Upper lobe of left lung (tissue), 6 donors: ENCODE results near the gene THRA. TPM values are rescaled to one million over a fixed set of nuclear protein-coding genes. Genes with fewer than 3 reads are reported as not detected.

Source experiments
- ATAC-seq, 2 donors: fragments of 200-7000 bp; cut with Tn5 transposase; one replicate each; pipeline ENCODE4 v1.9.1; 2022; ENCODE audit warnings: mild to moderate bottlenecking in 2 of 2, moderate library complexity in 2 of 2; ENCODE audit not compliant: low FRiP score in 2 of 2
- DNase-seq, 2 donors: peaks; one replicate each; pipeline ENCODE4 v3.0.0-alpha.2; 2019 to 2020
- H3K27ac ChIP-seq, 4 donors: fragments of 200-600 bp; sonication (generic); one replicate each; pipeline ENCODE4 v1.5.1; 2016 to 2019
- H3K27me3 ChIP-seq, 4 donors: fragments of 200-600 bp; sonication (generic); one replicate each; pipeline ENCODE4 v1.5.1; 2017 to 2019
- H3K36me3 ChIP-seq, 4 donors: fragments of 200-600 bp; sonication (generic); one replicate each; pipeline ENCODE4 v1.5.1; 2016 to 2019
- H3K4me1 ChIP-seq, 4 donors: fragments of 200-600 bp; sonication (generic); one replicate each; pipeline ENCODE4 v1.5.1; 2018 to 2019
- H3K4me3 ChIP-seq, 4 donors: fragments of 200-600 bp; sonication (generic); one replicate each; pipeline ENCODE4 v1.5.1; 2017 to 2019; ENCODE audit warnings: mild to moderate bottlenecking in 2 of 4, moderate library complexity in 1 of 4
- H3K9me3 ChIP-seq, 4 donors: fragments of 200-600 bp; sonication (generic); one replicate each; pipeline ENCODE4 v1.5.1; 2018 to 2019
- EP300 ChIP-seq, 4 donors: sonication (generic); formaldehyde crosslinking; IDR thresholded peaks; one replicate each; pipeline ENCODE4 v1.5.1; 2017; ENCODE audit warnings: antibody characterized with exemption in 4 of 4, control low read depth in 2 of 4
- POLR2A ChIP-seq, 4 donors: fragments of 450-650 bp; IDR thresholded peaks; one replicate each; pipeline ENCODE4 v1.5.1; 2016 to 2017; ENCODE audit warnings: antibody characterized with exemption in 4 of 4, mild to moderate bottlenecking in 2 of 4
- POLR2AphosphoS5 ChIP-seq, 2 donors: sonication (generic); formaldehyde crosslinking; IDR thresholded peaks; one replicate each; pipeline ENCODE4 v1.5.1; 2017; ENCODE audit warnings: antibody characterized with exemption in 2 of 2
- WGBS, 2 donors: methylation state at CpG; one replicate each; pipeline ENCODE4 v1.1.5; 2017 to 2018; 5-methylcytosine and 5-hydroxymethylcytosine counted together
- total RNA-seq, 6 donors: library from RNA; depleted of rRNA in 4 of 6; stranded (reverse); fragments of >200 nt in 4 of 6; gene quantifications; one replicate each; pipeline versions ENCODE4 v1.1.0 to v1.2.1, GENCODE V29; 2016 to 2021
- TF ChIP-seq, protein P1 (sequence below), 6 experiments: fragments of 450-650 bp in 4 of 6; fragments of 200-600 bp in 2 of 6; sonication (generic) in 2 of 6; IDR thresholded peaks; one replicate each; pipeline ENCODE4 v1.5.1; 2016 to 2019; ENCODE audit warnings: antibody characterized with exemption in 6 of 6
- donor health status: DM: no; HTN: no; CAD: no; lungs with moderate emphysema.
- donor health status: DM: no; HTN: yes; CAD: no; lungs with severe emphysema.

THRA gene
- total RNA-seq, 6 donors from 2014 or later, result 31.0 to 55.3 (median 49.9) TPM

DNA sequence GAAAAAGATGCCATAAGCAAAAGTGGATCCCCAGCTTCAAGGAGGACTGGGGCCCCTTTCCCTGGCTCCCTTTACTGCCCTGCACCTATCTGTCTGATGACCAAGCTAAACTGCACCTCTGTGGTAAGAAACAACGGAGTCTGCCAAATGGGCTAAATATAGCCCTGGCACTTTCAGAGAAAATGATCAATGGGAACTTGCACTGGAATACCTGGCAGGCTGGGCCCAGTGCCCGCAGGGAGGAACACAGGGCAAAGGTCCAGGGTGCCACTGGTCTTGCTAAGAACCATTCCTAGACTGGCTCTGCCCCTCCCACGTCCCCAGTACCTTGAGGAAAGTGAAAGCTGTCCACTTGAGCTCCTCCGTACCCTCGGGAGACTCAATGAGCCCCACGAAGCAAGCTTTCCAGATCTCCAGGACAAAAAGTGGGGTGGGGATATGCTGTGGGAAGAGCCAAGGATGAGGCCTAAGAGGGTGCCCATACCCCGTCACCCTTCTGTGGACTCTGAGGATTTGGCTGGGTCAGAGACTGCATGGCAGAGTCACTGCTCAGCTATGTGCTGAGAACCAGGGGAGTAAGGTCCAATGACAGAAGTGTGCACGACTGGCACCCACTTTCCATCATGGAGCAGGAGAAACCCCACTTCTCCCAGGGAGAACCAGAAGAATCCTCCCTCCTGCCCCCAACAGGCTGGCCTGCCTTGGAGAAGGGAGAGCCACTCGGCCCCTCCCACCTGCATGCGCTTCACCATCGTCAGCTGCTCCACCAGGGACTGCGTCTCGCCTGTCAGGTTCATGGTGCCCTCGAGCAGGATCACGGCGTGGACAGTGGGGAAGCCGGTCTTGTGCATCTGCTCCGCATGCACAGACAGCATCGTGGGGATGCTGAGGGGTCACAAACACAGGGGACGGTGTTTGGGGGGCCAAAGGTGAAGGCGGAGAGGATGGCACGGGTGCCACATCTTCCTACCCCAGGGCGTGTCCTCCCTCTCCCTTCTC, 30.1 kb upstream of the THRA start:
- TF ChIP-seq, protein P1, sequence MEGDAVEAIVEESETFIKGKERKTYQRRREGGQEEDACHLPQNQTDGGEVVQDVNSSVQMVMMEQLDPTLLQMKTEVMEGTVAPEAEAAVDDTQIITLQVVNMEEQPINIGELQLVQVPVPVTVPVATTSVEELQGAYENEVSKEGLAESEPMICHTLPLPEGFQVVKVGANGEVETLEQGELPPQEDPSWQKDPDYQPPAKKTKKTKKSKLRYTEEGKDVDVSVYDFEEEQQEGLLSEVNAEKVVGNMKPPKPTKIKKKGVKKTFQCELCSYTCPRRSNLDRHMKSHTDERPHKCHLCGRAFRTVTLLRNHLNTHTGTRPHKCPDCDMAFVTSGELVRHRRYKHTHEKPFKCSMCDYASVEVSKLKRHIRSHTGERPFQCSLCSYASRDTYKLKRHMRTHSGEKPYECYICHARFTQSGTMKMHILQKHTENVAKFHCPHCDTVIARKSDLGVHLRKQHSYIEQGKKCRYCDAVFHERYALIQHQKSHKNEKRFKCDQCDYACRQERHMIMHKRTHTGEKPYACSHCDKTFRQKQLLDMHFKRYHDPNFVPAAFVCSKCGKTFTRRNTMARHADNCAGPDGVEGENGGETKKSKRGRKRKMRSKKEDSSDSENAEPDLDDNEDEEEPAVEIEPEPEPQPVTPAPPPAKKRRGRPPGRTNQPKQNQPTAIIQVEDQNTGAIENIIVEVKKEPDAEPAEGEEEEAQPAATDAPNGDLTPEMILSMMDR (IDR thresholded peaks at IDR 0.05), result no peak
- TF ChIP-seq POLR2AphosphoS5 (IDR thresholded peaks at IDR 0.05), result no peak
- no peak for TF ChIP-seq EP300 (IDR thresholded peaks at IDR 0.05)
- TF ChIP-seq POLR2A (IDR thresholded peaks at IDR 0.05), result no peak
- H3K9me3 ChIP-seq, result no peaks in the 10 kb centered on the region
- no peaks in the 10 kb centered on the region for H3K27me3 ChIP-seq
- peak in 1 of 2 donors; percentile 26 for ATAC-seq
- no peaks in the 10 kb centered on the region for H3K4me1 ChIP-seq
- no peak overlapping the region for H3K4me3 ChIP-seq
- DNase-seq, result no peak
- H3K36me3 ChIP-seq, result peaks cover 27 to 86% (median 71%) of the 10 kb centered on the region in 4 donors
- WGBS, 2 donors, result 87 to 93% methylated on average over 17 to 23 of the region's 23 CpGs
- no peak overlapping the region for H3K27ac ChIP-seq

DNA sequence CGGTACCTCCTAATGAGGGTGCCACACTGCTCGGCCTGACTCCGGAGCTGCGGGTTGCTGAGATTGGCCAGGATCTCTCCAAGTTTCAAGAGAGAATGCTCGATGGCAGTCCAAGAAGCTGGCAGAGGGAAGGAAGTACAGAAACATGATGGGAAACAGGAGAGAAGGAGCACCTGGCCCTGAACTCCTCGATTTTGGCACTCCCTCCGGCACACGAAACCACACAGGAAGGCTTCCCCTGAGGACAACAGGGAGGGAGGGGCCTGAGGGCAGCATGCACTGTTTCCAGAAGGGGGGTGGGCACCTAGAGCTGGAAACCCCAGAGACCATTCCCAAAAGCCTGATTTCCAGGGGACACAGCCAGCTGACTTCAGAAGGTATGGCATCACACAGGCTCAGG, 29.4 kb upstream of the THRA start:
- peaks cover 27 to 79% (median 66%) of the 10 kb centered on the region in 4 donors for H3K36me3 ChIP-seq
- no peak for DNase-seq
- no peaks in the 10 kb centered on the region for H3K27me3 ChIP-seq
- no peaks in the 10 kb centered on the region for H3K9me3 ChIP-seq
- TF ChIP-seq EP300 (IDR thresholded peaks at IDR 0.05) (no peak), POLR2A (IDR thresholded peaks at IDR 0.05) (no peak), POLR2AphosphoS5 (IDR thresholded peaks at IDR 0.05) (no peak)
- TF ChIP-seq, protein P1 (IDR thresholded peaks at IDR 0.05), result no peak
- H3K4me3 ChIP-seq, result no peak overlapping the region
- ATAC-seq, result no peak
- H3K27ac ChIP-seq, result no peak overlapping the region
- 92 to 97% methylated on average over 5 to 8 of the region's 8 CpGs for WGBS, 2 donors
- peaks cover 2 to 4% (median 2%) of the 10 kb centered on the region in 4 donors for H3K4me1 ChIP-seq

DNA sequence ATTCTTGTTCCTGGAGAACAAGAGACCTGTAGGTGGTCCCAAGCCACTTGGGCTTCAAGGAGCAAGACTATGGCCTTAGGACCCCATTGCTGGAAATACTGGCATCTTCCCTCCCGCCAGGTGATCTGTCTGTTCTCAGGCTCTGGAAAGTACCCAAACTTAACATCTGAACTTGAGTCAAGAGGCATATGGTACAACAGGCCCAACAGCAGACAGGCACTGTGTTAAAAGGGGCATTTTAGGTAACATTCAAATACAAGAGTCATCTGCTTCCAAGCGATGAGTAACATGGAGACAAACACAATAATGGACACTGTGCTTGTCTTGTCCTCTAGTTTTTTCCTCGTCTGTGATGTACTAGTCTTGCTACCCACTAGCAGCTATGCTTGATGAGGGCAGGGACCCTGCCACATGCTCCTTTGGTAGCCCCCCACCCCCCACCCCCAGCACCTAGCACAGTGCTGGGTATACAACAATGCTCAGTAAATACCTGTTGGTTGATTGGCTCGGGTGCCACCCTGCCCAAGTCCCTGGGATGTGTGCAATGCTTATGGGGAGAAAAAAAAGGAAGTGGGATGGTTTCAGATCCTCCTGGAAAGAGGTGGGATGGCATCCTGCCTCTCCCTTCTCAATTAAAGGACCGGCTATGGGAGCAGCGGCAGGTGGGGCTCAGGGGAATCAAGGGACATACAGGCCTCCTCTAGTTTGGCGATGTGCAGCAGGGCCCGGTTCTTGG, 28.2 kb upstream of the THRA start:
- DNase-seq (no peak), ATAC-seq (no peak)
- H3K4me3 ChIP-seq, result no peak overlapping the region
- no peak for TF ChIP-seq EP300 (IDR thresholded peaks at IDR 0.05)
- no peak for TF ChIP-seq POLR2AphosphoS5 (IDR thresholded peaks at IDR 0.05)
- TF ChIP-seq POLR2A (IDR thresholded peaks at IDR 0.05), result no peak
- TF ChIP-seq, protein P1 (IDR thresholded peaks at IDR 0.05), result no peak
- no peaks in the 10 kb centered on the region for H3K27me3 ChIP-seq
- WGBS, 2 donors, result 75 to 85% methylated on average over 8 of the region's 8 CpGs
- H3K4me1 ChIP-seq, result peaks cover 12 to 14% (median 13%) of the 10 kb centered on the region in 4 donors
- peaks cover 20 to 67% (median 53%) of the 10 kb centered on the region in 4 donors for H3K36me3 ChIP-seq
- no peaks in the 10 kb centered on the region for H3K9me3 ChIP-seq
- no peak overlapping the region for H3K27ac ChIP-seq

DNA sequence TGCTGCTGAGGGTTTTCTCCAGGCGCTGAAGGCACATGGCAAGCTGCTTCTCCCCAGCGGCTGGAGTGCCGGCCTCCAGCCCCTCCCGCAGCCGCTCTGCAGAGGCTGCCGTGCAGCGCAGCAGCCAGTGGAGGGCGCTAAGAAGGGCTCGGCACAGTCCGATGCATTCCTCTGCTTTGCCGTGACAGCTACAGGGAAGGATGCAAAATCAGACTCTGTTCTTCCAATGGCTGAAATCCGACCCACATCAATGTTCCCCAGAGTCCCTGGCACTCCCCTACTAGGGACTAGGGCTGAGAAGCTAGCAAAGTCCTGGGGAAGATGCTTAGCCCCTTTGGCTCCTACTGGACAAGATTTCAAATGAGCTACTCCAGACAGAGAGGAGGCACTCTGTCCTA, 27.6 kb upstream of the THRA start:
- Histone ChIP-seq H3K36me3 (peaks cover 15 to 61% (median 48%) of the 10 kb centered on the region in 4 donors), H3K4me1 (peaks cover 12 to 14% (median 13%) of the 10 kb centered on the region in 4 donors), H3K27me3 (no peaks in the 10 kb centered on the region), H3K27ac (no peak overlapping the region), H3K9me3 (no peaks in the 10 kb centered on the region), H3K4me3 (no peak overlapping the region)
- peak in 1 of 2 donors; percentile 77 for DNase-seq
- ATAC-seq, result no peak
- TF ChIP-seq POLR2AphosphoS5 (IDR thresholded peaks at IDR 0.05) (no peak), EP300 (IDR thresholded peaks at IDR 0.05) (no peak), POLR2A (IDR thresholded peaks at IDR 0.05) (no peak)
- TF ChIP-seq, protein P1 (IDR thresholded peaks at IDR 0.05), result peak in 4 of 6 experiments; percentile 12 to 36 (median 19)
- WGBS, 2 donors, result 49 to 66% methylated on average over 6 to 12 of the region's 12 CpGs
